Measurements from ENCODE around the gene XRCC2.

GRCh38 chr7:152621426-152621825, 54.5 kb downstream of the XRCC2 start:
- no peak for TF ChIP-seq EP300 (IDR thresholded peaks at IDR 0.05)
- TF ChIP-seq CTCF (IDR thresholded peaks at IDR 0.05): no peak
- no peak for TF ChIP-seq POLR2A (IDR thresholded peaks at IDR 0.05; ENCODE audit: low read depth)
- no peak for TF ChIP-seq POLR2AphosphoS5 (IDR thresholded peaks at IDR 0.05)
